Endothelial cell (in vitro differentiated cells): ENCODE measurements around the gene SLC35F4. TPM values are rescaled to one million over a fixed set of nuclear protein-coding genes. Genes with fewer than 3 reads are reported as not detected.

Experiments
- DNase-seq: peaks from one replicate; pipeline ENCODE4 v3.0.0; 2021; ENCODE audit warnings: low spot score
- H3K27ac Mint-ChIP-seq: one replicate; pipeline ENCODE4 v1.8.0; 2021; ENCODE audit warnings: mixed read lengths, inconsistent platforms; ENCODE audit not compliant: unreplicated experiment
- H3K27me3 Mint-ChIP-seq: one replicate; pipeline ENCODE4 v1.8.0; 2021; ENCODE audit warnings: mild to moderate bottlenecking, moderate library complexity, mixed read lengths, inconsistent platforms; ENCODE audit not compliant: unreplicated experiment
- H3K36me3 Mint-ChIP-seq: one replicate; pipeline ENCODE4 v1.8.0; 2021; ENCODE audit warnings: mild to moderate bottlenecking, low read depth, mixed read lengths, inconsistent platforms; ENCODE audit not compliant: unreplicated experiment
- H3K4me1 Mint-ChIP-seq: one replicate; pipeline ENCODE4 v1.8.0; 2021; ENCODE audit warnings: mild to moderate bottlenecking, mixed read lengths, inconsistent platforms; ENCODE audit not compliant: unreplicated experiment
- H3K4me3 Mint-ChIP-seq: one replicate; pipeline ENCODE4 v1.8.0; 2021; ENCODE audit warnings: mild to moderate bottlenecking, mixed read lengths, inconsistent platforms; ENCODE audit not compliant: unreplicated experiment
- H3K9me3 Mint-ChIP-seq: one replicate; pipeline ENCODE4 v1.8.0; 2021; ENCODE audit warnings: mixed read lengths, inconsistent platforms; ENCODE audit not compliant: unreplicated experiment
- CTCF ChIP-seq: fragments of 200-600 bp; sonication (generic); IDR thresholded peaks from one replicate; pipeline ENCODE4 v1.5.0; 2021; ENCODE audit warnings: antibody characterized with exemption; ENCODE audit not compliant: unreplicated experiment
- long read RNA-seq: library from polyadenylated mRNA; unstranded; transcript quantifications from one replicate; pipeline ENCODE4 v2.0.0, GENCODE V29; 2020; ENCODE audit not compliant: unreplicated experiment
- total RNA-seq: library from RNA; stranded (reverse); fragmentation: NEBNext Ultra II Directional; extraction: Animal tissue kit (Norgen Biotek cat#: 25700); gene quantifications from one replicate; pipeline ENCODE4 v1.2.1, GENCODE V29; 2021; ENCODE audit not compliant: unreplicated experiment

Gene SLC35F4
- total RNA-seq: not detected
- long read RNA-seq: 0 reads

- Mint-ChIP-seq H3K36me3 (no peaks in the 10 kb centered on the region), H3K4me1 (no peaks in the 10 kb centered on the region), H3K27ac (no peak within 1 kb of the TSS), H3K9me3 (no peaks in the 10 kb centered on the region), H3K4me3 (no peak within 1 kb of the TSS), H3K27me3 (no peaks in the 10 kb centered on the region)
- no peak for TF ChIP-seq CTCF
- peak; percentile 60 for DNase-seq
Observed at GRCh38 chr14:57865403-57866198, at the start of gene SLC35F4. Gene SLC35F4 (minus strand): TSS chr14:57866092.

GRCh38 chr14:57909626-57910025 is 43.7 kb upstream of the SLC35F4 start:
- Mint-ChIP-seq H3K9me3 (no peaks in the 10 kb centered on the region), H3K27me3 (peaks cover 1% of the 10 kb centered on the region), H3K4me3 (no peak overlapping the region), H3K27ac (no peak overlapping the region), H3K4me1 (no peaks in the 10 kb centered on the region), H3K36me3 (no peaks in the 10 kb centered on the region)
- TF ChIP-seq CTCF: no peak
- no peak for DNase-seq

GRCh38 chr14:57903954-57904353 is 38.1 kb upstream of the SLC35F4 start:
- Mint-ChIP-seq H3K36me3 (no peaks in the 10 kb centered on the region), H3K4me3 (no peak overlapping the region), H3K27me3 (no peaks in the 10 kb centered on the region), H3K4me1 (no peaks in the 10 kb centered on the region), H3K27ac (no peak overlapping the region), H3K9me3 (no peaks in the 10 kb centered on the region)
- no peak for TF ChIP-seq CTCF
- no peak for DNase-seq

- no peaks in the 10 kb centered on the region for H3K27me3 Mint-ChIP-seq
- no peaks in the 10 kb centered on the region for H3K36me3 Mint-ChIP-seq
- no peak overlapping the region for H3K4me3 Mint-ChIP-seq
- no peak overlapping the region for H3K27ac Mint-ChIP-seq
- TF ChIP-seq CTCF: no peak
- no peak for DNase-seq
- no peaks in the 10 kb centered on the region for H3K9me3 Mint-ChIP-seq
- no peaks in the 10 kb centered on the region for H3K4me1 Mint-ChIP-seq
Observed at GRCh38 chr14:57898837-57899572, 33.1 kb upstream of the SLC35F4 start.
